GM19193 (cell line): ENCODE results near the gene YIPF3.

ENCODE experiments used
- POLR2A ChIP-seq: IDR thresholded peaks from 4 replicates; pipeline ENCODE4 v1.6.1; 2011; ENCODE audit not compliant: insufficient read depth, insufficient read length; ENCODE audit errors: extremely low read depth

The YIPF3 gene

DNA sequence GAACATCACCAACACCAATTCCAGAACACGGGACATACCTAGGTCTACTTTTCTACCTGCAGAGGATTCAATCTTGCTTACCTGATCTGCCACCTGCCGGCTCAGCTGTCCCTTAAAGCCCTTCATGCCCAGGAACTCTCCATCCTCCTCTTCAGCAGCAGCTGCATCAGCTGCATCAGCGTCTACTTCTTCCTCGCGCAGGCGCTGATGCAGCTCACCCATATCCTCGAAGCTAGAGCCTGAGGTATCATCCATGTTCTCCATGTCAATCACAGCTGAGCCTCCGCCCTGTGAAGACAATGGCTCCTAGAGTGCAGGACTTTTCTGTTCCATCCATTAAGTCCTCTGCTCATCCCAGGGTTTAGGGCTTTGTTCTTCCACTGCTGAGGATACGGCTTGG lies 918 bp downstream of the YIPF3 start:
- TF ChIP-seq POLR2A = no peak

DNA sequence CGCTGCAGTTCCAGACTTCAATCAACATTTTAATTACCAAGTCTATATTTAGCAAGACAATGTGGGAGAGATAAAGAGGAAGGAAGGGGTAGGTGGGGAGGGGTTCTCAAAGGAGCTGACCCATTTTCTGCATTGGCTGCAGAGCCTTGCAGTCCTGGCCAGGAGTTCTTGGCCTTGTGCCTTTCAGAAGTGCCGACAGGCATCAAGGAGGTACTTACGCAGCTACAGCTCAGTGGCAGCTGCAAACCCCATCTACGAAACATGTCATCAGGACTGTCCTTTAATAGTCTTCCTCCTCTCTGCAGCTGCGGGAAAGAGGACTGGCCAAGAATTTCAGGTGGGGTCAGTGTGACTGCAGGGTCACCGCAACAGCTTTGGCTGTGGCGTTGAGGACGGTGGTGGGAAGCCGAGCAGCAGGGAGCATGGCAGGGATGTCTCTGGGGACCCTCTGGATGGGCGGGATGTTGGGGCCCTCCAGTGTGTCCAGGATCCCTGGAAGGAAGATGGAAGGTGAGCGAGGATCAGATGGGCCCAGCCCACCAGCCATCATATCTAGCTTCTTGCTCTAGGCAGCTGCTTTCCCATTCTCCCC lies 4.8 kb downstream of the YIPF3 start:
- no peak for TF ChIP-seq POLR2A

DNA sequence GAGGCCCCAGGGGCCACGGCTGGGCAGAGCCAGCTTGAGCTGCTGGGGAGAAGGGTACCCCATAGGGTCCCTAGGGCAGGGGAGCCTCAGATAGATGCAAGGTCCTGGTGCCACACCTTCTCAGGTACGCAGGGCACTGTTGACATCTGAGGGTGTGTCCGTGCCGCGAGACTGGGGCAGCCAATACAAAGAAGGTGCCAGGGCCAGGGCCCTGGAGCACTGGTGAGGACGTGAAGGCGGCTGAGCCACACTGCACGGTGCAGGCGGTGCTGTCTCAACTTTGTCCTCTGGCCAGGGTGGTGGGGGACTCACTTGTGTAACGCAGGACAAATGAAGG lies 5.9 kb downstream of the YIPF3 start:
- no peak for TF ChIP-seq POLR2A

DNA sequence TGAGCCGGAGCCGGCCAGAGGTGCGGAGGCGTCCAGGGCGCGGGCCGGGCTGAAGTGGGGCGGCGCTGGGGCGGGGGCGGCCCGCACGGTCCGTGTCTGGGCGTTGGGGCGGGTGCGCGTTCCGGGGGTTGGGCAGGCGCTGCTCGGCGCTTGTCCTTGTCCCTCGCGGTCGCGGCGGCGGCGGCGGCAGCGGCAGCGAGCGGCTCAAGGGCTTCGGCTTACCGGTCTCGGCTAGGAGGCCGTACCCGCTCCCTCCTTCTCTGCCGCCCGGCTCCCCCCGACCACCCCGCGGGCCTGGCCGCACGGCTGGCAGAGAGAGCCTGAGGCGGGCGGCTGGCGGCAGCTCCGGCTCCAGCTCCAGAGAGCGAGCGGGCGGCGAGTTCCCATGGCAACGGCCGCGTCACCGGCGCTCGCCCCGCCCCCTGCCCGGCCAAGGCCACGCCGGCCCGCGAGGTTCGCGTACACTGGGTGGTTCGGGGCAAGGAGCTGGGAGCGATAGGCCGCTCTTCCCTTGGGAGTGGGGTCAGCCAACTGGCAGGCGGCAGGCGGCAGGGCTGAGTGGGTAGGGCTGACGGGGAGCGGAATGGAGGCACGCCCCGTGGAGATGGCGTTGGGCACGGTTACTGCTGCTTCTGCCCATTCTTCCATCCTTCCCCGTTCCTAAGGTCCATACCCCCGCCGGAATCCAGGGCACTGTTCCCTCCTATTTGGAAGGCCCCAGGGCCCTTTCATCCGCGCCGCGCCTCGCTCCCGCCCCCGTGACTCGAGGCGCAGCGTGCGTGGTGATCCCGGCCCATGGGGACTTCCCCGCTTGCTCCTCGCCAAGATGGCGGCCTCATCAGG lies 6.5 kb downstream of the YIPF3 start, which contains the start of gene LRRC73:
LRRC73 (minus strand) TSS at position 363 of the 843 bp plus-strand sequence. CDS start 561 bp downstream, outside the sequence.
- TF ChIP-seq POLR2A = no peak

DNA sequence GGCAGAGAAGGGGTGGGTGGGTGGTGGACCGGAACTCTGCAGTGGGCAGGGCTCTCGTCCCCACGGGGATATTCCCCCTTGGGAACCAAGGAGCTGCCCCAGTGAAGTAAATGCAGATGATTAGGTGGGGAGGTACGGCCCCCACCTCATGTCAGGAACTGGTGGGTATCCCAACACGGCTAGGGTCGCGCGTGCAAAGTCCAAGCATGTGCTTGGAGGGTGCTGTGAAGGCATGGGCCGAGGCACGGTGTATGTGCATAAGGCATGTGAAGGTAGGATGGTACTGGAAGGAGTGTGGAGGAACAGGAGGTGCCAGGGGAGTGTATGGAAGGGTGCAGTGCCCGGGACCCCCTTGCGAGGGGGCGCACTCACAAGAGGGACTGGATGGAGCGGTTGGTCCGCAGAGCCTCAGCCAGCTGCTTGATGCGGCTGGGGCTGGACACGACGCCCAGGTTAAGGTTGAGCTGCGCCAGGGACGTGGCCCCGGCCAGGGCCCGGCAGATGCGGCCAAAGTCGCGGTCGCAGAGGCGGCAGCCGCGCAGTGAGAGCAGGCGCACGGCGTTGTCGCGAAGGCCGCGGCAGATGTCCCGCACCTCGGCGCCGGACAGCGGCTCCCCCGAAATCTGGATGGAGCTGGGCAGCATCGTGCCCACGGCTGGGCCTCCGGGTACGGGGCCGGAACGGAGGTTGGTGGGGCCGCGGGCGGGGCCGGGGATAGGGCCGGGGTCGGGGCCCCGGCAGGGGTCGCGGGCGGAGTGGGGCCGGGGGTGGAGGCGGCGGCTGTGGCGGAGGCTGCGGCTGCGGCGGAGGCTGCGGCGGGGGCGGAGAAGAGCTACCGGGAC lies 7.4 kb downstream of the YIPF3 start:
- TF ChIP-seq POLR2A = no peak

DNA sequence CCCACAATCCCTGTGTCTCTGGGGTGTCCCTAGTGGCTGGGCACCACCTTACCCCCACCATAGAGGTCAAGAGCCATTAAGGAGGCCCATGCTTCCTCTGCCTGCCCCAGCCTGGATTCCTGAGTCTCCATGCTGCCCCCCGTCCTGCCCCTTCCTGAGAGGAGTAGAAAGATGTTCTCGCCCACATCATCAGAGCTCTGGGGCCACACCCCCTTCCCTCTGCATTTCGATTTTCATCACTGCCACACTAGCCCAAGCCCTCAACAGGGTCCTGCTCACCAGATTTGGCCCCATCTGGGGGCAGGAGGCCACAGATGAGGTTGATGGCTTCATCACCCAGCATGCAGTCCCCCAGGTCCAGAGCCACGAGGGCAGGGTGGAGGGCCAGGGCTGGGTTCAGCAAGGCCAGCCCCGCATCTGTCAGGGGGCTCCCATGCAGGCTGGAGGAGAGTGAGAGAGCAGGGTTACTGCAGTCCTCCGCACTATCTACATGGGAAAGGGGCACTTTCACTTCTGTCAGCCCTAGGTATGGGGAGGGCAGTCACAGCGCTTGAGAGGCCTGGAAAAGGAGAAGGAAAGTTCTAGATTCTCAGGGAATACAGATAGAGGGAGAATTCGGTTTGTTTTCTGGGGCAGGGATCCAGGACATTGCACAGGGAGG lies 8.1 kb downstream of the YIPF3 start:
- TF ChIP-seq POLR2A = no peak

DNA sequence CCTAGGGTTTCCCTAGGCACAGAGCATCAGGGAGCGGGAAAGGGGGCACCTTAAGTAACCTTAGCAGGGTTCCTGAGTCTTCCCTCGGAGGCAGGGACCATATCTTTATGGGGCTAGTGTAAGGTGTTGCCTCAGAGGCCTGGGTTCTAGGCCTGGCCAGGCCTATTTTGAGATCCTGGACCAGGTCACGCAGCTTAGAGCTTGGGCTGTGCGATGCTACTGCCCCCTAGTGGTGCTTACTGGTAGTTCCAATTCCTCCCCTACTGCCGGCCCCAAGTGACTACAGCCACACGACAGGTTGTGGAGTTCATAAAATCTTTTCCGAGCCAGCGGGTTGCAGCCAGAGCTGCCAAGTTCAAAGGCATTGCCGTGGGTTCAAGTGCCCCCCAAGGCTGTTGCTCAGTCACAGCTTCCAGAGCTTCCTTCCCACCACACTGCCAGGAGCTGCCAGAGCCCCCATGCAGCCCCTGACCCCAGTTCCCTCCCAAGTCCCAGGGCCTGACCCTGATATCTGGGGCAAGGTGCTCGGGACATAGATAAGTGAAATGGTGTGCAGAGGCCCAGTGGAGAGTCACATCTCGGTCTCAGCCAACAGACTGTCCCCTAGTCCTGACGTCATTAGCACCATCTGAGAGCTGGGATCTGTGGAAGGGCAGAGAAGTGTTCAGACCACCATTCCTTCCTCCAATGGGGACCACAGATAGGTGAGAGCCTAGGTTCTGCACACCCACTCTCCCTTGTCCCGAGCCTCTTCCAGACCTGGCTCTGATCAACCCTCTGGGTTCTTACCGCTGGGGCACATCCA lies 9.9 kb downstream of the YIPF3 start:
- TF ChIP-seq POLR2A = no peak

DNA sequence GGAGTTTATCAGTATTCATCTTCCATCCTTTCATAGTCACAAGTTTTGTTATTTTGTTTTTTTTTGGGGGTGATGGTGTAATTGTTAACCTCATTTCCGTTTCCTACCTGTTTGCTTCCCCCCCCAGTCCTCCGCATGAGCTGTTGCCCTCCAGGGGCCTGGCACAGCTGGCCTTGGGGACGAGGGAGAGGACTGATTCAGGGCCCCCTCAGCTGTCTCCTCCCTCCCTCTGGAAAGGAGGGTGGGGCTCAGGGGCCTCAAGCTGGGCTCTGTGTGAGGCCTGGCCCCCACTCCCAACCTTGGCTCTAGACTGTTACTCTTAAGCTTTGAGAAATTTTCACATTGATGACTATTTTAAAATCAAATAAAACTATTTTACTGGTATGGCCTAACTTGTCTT lies 10.6 kb downstream of the YIPF3 start:
- TF ChIP-seq POLR2A = no peak

DNA sequence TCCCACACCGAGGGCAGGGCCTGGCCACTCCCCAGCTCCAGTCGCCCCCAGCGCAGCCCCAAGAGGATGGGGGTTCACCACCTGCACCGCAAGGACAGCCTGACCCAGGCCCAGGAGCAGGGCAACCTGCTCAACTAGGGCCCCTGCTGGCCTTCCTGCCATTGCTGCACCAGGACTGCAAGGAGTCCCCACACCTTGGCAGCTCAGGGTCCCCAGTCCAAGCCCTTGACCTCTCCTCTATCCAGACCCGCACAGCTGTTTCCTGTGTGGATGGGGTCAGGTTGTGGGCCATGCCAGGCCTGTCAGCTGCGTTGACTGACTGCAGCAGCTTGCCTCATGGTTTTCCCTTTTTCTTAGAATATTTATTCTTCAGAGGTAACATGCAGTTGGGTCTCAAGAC lies 11.0 kb downstream of the YIPF3 start:
- TF ChIP-seq POLR2A = no peak

DNA sequence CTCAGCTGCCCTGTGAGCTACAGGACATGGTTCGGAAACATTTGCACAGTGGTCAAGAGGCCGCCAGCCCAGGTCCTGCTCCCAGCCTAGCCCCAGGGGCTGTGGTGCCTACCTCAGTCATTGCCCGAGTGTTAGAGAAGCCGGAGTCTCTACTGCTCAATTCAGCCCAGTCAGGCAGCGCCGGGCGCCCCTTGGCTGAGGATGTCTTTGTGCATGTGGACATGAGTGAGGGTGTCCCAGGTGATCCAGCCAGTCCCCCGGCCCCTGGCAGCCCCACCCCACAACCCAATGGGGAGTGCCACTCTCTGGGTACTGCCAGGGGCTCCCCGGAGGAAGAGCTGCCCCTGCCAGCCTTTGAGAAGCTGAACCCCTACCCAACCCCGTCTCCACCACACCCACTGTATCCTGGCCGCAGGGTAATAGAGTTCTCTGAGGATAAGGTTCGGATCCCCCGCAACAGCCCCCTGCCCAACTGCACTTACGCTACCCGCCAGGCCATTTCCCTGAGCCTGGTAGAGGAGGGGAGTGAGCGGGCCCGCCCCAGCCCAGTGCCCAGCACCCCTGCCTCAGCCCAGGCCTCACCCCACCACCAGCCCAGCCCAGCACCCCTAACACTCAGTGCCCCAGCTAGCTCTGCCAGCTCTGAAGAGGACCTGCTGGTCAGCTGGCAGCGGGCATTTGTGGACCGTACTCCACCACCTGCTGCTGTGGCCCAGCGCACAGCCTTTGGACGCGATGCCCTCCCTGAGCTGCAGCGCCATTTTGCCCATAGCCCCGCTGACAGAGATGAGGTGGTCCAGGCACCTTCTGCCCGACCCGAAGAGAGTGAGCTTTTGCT lies 11.8 kb downstream of the YIPF3 start:
- TF ChIP-seq POLR2A = no peak

DNA sequence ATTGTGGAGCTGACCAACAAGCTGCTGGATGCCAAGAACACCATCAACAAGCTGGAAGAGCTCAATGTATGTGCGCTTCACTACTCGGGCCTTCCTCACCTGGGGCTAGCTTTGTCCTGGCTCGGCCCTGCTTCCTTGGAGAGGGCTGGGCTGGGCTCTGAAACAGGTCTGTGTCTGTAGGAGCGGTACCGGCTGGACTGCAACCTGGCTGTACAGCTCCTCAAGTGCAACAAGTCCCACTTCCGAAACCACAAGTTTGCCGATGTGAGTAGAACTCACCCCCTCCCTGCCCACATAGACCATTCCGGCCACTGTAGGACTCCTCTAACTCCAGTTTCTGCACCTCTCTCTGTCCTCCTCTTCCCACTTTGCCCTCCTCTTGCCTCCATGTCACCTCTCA lies 13.3 kb downstream of the YIPF3 start:
- TF ChIP-seq POLR2A = no peak

DNA sequence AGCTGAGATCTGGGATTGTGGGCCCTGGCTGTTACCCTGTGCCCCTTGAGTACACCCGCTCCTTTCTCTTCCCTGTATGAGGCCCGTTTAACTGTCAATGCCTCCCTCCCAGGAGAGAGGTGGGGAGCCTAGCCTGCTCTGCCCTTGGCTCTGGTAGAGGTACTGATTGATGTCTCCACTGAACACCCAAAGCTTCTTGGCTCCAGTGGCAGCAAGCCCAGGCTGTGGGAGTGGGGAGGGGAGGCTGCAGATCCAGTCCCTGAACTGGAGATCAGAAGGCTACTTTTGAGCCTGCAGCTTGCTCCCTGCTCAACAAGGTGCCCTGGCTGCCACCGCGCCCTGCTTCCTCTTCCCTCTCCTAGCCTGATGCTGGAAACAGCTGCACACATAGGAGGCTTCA lies 14.1 kb downstream of the YIPF3 start:
- TF ChIP-seq POLR2A = no peak

DNA sequence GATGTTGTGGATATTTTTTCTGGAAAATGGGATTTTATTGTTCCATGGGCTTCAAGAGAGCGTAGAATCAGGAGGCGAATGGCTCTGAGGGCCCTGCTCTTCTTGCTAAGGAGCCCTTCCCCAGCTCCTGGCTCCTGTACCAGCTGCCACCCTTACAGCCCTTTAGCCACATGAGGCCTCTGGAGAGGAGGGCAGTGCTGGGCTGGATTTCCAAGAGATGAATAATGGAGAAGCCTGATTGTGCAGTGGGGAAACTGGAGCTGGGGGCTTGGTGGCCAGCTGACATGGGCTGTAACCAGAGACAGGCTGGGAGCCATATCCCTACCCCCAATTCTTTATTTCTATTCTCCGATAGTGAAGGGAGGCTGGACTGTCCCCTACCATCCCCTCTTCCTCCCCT lies 15.8 kb downstream of the YIPF3 start:
- no peak for TF ChIP-seq POLR2A

DNA sequence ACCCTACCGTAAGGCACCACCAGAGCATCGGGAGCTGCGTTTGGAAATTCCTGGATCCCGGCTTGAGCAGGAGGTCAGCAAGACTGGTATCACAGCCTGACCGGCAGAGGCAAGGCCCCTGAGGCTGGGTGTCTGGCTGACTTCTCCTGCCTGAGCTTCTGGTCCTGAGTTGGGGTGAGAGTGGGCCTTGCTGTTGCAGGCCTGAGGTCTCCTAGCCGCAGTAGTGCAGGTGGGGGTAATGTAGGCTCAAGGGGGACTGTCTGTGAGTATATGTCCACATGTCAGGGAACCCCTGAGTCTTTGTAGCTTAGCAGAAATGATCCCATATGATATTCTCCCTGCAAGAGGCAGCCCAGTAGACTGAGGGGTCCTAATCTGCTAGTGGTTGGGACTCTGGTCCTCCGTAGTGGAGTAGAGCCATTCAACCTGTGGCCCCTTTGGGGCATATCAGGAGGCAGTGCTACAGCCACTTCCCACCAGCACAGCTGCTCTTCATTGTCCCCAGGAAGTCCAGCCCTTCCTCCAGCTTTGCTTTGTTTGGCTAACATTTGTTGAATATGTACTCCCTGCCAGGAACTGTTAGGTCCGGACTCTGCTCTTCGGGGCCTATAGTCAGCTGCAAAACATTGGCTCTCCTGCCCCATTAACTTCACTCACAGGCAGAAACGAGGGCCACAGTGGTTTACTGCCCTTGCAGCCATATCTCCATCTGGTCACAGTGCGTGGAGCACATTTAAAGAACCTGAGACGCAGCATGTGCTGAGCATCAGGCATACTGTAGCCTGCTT lies 17.5 kb downstream of the YIPF3 start:
- TF ChIP-seq POLR2A = no peak
